Erythroblast (primary cell): ENCODE data around the gene MAS1L.

Source experiments
- GATA1 ChIP-seq: IDR thresholded peaks from 2 replicates; pipeline ENCODE4 v1.6.1; 2011; ENCODE audit warnings: low read depth, mild to moderate bottlenecking, control low read depth, low read length, moderate library complexity
- POLR2A ChIP-seq: IDR thresholded peaks from 2 replicates; pipeline ENCODE4 v1.6.1; 2011; ENCODE audit warnings: mild to moderate bottlenecking, low read length

DNA sequence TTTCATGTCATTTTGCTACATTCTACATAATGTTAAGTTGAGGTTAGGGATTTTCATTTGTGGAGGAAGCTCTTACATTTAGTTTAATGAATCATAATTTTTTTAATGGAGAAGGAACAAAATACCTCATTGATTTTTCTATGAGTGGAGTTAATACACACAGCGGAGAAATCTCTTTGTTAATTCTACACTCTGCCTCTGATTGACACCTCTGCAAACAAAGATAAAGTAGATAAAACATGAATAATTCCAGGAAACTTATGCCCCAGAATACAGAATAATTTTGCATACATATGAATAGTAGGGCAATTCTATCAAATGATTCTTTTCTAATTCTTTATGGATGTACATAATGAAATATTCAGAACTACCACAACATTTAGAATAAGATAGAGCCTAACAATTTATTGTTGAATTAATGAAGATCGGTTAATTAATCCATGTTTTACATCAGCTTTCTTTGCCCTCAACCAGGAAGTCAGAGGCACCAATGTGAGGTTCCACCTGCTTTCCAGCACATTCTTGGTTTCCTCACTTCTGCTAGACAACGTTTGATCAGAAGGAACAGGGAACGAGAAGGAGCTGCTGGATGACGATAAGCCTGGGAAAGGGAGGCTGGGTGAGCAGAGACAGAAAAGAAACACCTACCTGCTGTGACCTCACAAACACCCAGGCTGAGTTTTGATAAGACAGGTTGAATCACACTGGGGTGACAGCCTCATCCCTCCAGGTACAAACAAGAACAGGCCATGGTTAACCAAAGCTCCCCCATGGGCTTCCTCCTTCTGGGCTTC, 26.5 kb downstream of the MAS1L start:
- TF ChIP-seq POLR2A = no peak
- no peak for TF ChIP-seq GATA1
